GM18517 (cell line): Measurements from ENCODE around the gene RIIAD1.

Experiments
- ATAC-seq: cut with Tn5 transposase; IDR thresholded peaks from one replicate; pipeline ENCODE4 v1.9.1; 2021; ENCODE audit warnings: mild to moderate bottlenecking, moderate library complexity; ENCODE audit not compliant: unreplicated experiment

The RIIAD1 gene

GRCh38 chr1:151710187-151710840 lies 11.0 kb upstream of the RIIAD1 start:
- ATAC-seq, result no peak

DNA sequence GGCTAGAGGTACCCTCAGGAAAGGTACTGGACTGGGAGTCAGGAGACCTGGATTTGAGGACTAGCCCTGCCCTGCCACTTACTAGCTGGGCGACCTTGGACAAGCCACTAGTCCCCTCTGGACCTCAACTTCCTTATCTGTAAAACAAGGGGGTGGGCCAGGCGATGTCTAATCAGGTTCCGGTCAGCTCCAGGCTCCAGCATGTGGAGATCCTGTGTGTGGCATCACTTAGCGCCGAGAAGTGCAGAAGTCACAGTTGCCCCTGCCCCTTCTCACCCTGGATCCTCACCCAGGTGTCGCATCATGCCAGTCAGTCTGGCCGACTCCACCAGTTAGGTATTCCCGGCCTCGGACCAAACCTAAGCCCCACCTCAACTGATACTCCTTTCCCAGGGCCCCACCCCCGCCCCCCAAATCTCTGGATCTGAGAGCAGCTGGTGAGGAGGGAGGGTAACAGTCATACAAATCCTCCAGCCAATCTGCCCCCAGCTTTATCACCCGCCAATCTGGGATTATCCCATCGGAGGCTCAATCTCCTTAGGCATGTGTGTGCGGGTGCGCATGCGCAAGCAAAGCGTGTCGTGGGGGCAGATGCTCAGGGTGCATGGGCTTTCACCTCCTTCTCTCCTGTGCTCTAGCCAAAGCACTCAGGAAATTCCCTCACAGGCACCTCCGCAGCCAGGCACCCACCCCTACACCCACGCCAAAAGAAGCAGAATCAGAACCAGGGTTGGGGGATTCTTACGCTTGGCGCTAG lies 10.1 kb upstream of the RIIAD1 start:
- ATAC-seq, result no peak

DNA sequence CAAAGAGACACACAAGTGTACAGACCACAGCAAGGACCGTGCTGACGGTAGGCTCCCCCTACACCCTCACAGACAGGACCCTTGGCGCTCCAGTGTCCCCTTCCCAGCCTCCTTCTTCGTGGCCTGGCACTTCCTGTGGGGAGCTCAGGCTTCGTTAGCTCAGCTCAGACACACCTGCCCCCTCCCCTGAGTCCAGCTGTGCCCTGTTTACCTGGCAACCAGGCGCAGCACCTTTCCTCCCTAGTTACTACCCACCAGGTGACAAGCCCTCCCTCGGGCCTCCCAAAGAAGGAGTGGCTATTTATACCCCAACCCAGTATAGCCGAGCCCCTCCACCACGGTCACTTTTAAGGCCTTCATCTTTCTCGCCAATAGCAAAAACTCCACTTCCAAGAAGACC lies 9.4 kb upstream of the RIIAD1 start:
- no peak for ATAC-seq

- ATAC-seq, result no peak
These were observed 8.3 kb upstream of the RIIAD1 start for GRCh38 chr1:151713044-151713443.

DNA sequence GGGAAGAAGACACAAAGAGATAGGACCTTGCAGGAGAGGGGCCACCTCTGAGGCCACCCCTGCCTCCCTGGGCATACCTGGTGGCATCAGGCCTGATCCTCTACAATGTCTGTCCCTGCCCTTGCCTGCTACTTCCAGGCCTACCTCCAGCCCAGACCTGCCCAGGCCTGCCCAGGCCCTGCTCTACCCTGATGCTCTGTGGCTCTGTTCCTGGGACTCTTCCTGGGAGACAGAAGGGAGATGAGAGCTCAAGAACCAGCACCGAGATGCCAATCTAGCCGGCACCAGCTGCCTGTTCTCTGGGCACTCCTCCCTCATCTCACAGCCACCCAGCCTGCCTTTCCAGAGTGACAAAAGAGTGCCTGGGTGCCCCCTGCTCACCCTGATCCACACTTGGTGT lies 7.4 kb upstream of the RIIAD1 start:
- ATAC-seq, result no peak

DNA sequence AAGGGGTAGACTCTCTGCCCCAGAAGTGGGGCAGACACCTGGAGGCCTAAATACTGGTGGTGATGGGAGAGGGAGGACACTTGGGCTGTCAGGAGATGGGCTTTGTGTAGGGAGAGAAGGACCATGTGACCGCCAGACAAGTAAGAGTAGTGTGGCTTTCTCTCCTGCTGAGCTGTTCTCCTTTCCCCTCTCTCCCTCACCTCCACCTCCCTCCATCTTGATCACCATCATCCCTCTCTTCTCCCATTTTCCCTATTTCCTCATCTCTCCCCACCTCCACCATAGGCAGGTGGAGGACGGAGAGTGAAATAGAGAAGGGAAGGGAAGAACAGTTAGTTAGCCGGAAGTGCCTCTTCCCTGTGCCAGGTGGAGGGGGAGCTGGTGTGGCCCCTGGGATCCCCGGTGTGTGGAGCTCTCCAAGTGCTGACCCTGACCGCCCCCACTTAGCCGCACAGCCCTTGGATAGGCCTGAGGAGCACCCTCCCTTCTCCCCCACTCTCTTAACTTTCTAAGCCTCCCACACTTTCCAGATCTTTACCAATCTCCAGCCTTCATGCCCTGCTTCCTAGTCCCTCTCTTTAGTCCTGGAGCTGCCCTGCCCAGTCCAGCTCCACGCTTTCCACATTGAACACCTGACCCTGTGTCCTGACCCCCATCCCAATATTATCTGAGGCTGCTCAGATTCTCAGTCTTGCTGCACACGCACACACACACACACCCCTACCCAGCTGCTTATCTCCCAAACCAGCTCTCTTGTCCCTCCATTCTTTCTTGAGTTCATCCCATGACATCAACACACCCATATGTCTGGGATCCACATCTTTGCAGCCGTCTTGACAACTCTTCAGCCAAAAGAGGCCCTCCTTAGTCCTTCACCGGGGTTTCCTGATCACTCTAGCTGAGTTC lies 6.2 kb upstream of the RIIAD1 start:
- ATAC-seq, result no peak

- no peak for ATAC-seq
These were observed 5.5 kb upstream of the RIIAD1 start for GRCh38 chr1:151715726-151716404.

GRCh38 chr1:151716405-151716762 lies 4.9 kb upstream of the RIIAD1 start:
- ATAC-seq, result no peak

- no peak for ATAC-seq
These were observed 4.3 kb upstream of the RIIAD1 start, which contains the start of gene CELF3 for GRCh38 chr1:151716771-151717631. CELF3 (minus strand) TSS chr1:151716803; CDS start chr1:151716020, 783 bp downstream.

DNA sequence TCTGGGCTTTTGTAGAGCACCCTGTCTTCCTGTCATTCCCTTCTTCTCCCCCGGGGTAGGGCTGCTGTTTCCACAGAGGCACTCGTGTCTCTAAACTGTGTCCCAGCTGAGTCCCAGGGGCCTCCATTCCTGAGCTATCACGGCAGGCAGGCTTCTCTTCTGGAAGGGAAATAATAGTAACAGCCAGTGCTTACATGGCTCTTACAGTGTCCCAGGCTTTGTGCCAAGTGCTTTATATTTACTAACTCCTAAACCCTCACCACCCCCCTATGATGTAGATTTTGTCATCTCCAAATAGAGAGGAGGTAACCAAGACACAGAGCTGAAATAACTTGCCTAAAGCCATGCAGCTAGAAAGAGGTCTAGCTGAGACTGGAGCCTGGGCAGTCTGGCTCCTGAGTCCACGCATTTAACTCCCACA lies 3.3 kb upstream of the RIIAD1 start:
- no peak for ATAC-seq

- no peak for ATAC-seq
These were observed 2.7 kb upstream of the RIIAD1 start for GRCh38 chr1:151718666-151719065.

- no peak for ATAC-seq
These were observed 1.2 kb upstream of the RIIAD1 start for GRCh38 chr1:151720125-151720524.

DNA sequence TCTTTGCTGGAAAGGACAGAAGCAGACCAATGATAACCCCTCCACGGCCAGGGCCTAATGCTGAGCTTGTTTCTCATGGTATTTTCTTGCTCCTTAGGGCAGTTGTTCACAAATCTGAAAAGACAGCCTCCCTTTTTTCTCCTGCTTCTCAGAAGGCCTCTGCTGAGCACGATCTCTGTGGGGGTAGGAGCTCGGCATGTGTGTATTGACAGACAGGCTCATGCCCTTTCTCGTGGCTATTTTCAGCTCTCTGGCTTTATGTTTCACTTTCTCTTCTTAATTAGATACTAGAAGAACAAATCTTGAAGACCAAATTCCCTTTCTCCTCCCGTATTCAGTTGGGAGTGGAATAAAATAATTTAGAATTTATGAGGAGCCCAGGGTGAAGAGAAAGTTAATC lies 768 bp upstream of the RIIAD1 start:
- ATAC-seq, result no peak

DNA sequence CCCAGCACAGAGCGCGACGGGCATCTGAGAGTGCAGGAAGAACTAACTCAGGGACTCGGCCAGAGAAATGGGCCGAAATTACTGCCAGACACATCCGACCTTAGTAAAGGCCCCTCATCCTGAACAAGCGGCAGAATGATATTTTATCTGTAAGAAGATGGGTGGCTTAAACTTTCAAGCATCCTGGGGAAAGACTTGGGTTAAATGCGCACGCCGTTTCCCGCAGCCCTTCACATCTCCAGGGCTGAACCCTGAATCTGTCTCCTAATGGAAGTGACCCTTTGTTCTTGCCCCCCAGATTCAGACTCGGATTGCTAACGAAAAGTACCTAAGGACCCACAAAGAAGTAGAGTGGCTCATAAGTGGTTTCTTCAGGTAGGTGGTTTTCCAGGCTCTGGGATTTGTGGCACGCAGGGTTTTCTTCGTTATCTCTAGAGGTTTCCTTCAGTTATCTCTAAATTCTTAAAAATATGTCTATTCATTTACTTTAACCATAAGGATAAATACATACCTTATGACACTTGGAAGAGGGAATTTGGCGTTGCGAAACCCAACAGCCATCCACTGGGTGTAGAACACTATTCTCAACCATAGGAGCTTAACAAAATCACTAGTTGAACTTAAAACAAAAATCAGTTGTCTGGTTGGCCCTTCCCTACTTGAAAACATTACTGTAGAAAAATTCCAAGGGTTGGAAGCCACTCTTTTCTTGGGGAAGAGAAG lies 627 bp downstream of the RIIAD1 start:
- ATAC-seq, result no peak

- no peak for ATAC-seq
These were observed 2.5 kb downstream of the RIIAD1 start for GRCh38 chr1:151723726-151724370.

GRCh38 chr1:151728151-151729054 lies 7.1 kb downstream of the RIIAD1 start:
- ATAC-seq, result no peak

- ATAC-seq, result no peak
These were observed 8.0 kb downstream of the RIIAD1 start for GRCh38 chr1:151729157-151729965.
